Measurements from ENCODE around the gene PHF13.

GRCh38 chr1:6590046-6590445 is 23.5 kb upstream of the PHF13 start:
- TF ChIP-seq CTCF (IDR thresholded peaks at IDR 0.05) (no peak), POLR2A (IDR thresholded peaks at IDR 0.05) (no peak)

Data from tibial nerve (tissue), 3 donors.